SHP77 (cell line): ENCODE measurements around the gene VAMP7.
"Not testable (repeated sequence)": the region's sequence is repeated elsewhere in the genome, so short reads cannot be mapped to it uniquely, and the experiment has no call there.

ENCODE experiments used
- DNase-seq, 2 experiments: peaks; one replicate each; lab custom pipeline; 2025; lab: John Stamatoyannopoulos, UW

Gene VAMP7

DNA sequence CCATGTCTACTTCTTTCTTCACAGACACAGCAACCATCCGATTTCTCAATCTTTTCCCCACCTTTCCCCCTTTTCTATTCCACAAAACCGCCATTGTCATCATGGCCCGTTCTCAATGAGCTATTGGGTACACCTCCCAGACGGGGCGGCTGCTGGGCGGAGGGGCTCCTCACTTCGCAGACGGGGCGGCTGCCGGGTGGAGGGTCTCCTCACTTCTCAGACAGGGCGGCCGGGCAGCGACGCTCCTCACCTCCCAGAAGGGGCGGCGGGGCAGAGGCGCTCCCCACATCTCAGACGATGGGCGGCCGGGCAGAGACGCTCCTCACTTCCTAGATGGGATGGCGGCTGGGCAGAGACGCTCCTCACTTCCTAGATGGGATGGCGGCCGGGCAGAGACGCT is 26.5 kb downstream of the VAMP7 start:
- DNase-seq, result not testable (repeated sequence)

DNA sequence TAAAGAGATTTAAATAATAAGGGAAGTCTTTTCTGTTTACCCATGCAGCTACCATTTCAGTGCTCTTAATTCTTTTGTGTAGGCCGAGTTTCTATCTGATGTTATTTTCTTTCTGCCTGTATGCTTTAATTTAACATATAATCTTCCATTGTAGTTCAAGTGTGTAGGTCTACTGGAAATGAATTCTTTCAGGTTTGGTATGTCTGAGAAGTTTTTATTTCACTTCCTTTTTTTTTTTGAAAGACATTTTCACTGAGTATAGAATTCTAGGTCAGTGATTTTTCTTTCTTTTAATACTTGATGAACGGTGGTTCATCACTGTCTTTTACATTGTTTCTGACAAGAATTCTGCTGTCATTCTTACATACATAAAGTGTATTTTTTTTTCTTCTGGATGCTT is 42.1 kb downstream of the VAMP7 start:
- no peak for DNase-seq

DNA sequence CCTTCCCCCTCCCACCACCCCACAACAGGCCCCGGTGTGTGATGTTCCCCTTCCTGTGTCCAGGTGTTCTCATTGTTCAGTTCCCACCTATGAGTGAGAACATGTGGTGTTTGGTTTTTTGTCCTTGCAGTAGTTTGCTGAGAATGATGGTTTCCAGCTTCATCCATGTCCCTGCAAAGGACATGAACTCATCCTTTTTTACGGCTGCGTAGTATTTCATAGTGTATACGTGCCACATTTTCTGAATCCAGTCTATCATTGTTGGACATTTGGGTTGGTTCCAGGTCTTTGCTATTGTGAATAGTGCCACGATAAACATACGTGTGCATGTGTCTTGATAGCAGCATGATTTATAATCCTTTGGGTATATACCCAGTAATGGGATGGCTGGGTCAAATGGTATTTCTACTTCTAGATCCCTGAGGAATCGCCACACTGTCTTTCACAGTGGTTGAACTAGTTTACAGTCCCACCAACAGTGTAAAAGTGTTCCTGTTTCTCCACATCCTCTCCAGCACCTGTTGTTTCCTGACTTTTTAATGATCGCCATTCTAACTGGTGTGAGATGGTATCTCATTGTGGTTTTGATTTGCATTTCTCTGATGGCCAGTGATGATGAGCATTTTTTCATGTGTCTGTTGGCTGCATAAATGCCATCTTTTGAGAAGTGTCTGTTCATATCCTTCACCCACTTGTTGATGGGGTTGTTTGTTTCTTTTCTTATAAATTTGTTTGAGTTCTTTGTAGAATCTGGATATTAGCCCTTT is 49.9 kb downstream of the VAMP7 start:
- not testable (repeated sequence) for DNase-seq

DNA sequence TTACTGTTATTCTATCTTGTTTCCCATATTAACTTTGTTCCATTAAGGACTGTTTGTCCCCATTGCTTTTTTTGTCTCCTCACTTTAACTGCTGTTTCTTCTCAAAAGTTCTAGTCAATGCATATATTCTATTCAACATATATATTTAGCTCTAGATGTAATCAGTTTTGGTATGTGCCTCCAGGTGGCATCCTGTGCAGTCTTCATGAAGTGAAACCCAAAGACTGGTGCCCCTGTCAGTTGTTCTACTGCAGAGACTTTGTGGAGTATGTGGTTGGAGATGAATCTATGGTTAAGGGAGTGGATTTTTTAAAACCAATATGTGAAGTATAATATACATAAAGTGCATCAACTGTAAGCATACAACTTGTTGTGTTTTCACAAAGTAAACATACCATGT is 57.0 kb downstream of the VAMP7 start:
- no peak for DNase-seq

DNA sequence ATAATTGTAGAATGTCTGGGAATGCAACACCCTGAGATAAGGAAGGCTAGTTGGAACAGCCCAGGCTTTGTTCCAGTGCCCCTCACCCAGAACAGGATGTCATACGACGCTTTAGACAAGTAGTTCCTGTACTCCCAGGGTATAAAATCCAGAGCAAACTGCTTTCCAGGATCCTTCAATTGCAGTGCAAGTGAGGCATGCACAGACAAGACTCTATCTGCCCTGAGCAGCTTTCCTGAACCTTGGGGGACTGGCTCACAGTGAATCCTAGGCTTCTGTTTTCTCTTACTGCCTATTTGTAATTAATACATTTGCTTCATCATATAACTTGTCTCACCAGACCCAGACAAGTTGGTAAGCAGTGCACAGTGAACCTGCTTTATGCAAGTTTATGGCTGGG is 68.0 kb downstream of the VAMP7 start:
- no peak for DNase-seq

DNA sequence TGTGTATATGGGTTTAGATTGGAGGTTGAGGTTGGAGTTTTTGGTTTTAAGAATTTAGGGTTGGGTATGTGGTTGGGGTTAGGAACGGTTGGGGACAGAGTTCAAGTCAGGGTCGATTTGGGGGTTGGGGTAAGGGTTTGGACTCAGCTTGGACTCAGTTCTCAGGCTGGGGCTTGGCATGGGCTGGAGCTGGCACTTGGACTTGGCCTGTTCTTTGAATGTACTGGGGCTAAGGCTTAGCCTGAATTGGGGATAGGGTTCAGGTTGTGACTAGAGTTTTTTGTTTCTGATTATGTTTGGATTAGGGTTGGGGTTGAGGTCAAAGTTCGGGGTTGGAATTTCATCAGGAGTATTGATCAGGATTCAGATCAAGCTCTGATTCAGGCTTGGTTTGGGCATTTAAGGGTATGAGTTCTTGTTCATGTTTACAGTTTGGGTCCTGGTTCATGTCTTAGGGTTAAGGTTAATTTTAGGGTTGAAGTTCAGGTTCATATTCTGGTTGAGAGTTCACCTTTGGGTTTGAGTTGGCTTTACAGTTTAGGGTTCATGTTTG is 70.2 kb downstream of the VAMP7 start:
- DNase-seq, result no peak

DNA sequence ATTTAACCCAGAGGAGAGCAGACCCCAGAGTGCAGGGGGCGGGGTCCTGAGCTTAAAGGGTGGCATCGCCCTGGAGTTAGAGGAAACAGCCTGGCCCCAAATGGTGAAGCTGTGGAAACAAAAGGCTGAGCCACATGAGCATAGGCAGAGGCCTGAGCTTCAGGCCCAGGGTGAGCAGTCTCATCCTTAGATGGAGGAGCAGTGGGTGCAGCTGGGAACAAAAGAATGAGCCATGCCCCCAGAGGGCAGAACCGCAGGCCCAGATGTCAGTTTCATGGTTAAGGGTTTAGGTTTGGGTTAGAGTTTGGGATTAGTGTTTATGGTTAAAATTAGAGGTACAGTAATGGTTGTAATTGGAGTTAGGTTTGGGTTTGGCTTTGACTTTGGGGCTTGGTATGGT is 71.9 kb downstream of the VAMP7 start:
- DNase-seq, result no peak

DNA sequence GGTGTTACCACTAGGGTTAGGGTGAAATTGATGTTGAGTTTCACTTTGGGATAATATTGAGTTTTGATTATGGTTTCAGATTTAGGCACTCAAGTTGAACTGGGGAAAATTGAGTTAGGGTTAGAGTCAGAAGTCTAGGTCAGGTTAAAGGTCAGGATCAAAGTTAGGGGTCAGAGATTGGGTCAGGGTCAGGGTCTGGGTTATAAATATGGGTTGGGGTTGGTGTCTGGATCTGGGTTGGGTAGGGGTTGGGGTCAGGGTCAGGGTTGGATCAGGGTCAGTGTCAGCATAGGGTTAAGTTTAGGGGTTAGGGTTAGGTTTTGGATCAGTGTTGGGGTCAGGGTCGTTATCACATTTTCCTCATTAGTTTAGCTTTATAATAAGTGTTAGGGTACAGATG is 73.6 kb downstream of the VAMP7 start:
- no peak for DNase-seq

DNA sequence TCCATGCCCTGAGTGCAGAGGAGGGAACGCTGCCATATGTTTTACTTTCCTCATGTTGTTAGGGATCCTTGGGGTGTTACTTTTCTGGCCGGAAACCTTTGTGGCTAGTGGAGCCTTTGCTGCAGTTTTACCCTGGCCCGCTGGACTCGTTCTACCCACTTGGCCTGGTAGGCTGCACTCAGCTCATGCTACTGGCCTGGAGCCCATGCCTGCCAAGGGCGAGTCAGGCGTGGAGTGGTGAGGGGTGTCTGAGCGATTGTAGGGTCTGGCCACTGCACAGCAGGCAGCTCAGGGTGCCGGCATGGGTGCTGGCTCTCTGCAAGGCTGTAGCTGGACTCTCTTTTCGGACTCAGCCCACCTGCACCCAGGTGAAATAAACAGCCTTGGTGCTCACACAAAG is 75.0 kb downstream of the VAMP7 start:
- no peak for DNase-seq

DNA sequence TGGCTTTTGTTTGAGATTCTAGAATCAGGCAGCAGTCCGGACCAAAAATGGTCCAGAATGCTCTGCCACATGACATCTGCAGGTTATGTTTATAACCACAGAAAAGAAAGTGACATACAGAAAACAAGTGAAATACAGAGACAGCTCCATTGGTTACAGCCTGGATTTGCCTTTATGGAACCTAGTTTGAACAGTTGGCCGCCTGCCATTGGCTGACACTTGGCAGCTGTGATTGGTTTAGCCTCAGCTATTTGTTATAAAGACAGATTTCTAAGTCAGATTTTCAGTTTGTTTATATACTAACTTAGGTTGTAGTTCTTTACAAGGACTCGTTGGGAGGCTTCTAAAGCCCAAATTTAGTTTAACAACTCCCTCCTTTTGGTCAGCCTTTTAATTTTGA is 75.5 kb downstream of the VAMP7 start:
- no peak for DNase-seq

DNA sequence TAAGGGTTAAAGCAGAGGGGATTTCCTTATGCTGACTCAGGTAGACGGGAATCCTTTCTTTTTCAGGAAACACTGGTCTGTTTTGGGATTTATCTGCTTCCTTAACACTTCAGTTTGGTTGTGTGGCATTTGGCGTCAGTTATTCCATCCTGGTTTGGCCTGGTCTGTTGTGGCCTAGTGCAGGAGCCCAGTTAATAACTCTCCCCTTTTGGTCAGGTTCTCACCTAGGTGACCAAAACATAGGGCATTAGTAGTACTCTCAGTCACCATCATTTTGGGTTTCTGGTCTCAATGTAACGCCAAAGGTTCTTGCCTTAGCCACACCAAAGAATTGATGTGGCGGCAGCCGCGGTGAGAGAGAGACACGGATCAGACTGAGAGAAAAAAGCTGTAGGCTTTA is 76.7 kb downstream of the VAMP7 start:
- no peak for DNase-seq

DNA sequence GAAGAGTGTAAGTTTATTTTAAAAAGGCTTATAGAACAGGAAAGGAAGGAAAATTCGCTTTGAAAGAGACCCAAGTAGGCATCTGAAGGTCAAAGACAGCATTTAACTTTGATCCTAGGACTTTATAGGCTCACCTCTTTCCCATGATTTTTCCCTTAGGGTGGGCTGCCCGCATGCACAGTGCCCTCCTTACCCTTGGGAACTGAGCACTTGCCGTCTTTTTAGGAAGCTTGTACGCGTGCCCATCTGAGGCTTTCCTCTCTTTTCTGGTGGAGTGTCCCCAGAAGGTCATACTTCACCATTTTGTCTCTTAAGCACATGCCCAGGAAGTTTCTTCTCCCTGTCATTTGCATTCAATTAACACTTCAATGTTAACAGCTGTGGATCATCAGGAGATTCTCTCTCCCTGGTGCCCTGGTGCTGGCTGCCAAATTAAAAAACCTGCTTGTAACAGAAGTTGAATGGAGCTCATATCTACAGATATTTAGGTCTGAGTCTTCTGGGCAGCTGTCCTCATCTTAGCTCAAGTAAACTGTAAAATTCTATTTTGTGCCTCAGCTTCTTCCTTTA is 78.0 kb downstream of the VAMP7 start:
- no peak for DNase-seq

DNA sequence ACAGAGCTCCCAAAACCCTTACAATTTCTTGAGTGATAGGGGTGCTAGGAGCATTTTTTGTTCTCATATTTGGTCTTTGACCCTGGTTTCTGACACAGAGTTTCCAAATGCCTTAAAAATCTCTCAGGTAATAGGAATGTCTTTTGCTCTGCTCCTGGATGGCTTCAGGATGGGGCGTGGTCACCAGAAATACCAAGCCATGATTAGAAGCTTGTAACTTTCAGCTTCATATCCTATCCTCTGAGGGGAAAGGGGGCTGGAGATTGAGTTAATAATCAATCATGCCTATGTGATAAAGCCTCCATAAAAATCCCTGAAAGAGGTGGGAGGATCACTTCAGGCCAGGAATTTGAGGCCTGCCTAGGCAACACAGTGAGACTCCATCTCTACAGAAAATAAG is 81.8 kb downstream of the VAMP7 start:
- no peak for DNase-seq

DNA sequence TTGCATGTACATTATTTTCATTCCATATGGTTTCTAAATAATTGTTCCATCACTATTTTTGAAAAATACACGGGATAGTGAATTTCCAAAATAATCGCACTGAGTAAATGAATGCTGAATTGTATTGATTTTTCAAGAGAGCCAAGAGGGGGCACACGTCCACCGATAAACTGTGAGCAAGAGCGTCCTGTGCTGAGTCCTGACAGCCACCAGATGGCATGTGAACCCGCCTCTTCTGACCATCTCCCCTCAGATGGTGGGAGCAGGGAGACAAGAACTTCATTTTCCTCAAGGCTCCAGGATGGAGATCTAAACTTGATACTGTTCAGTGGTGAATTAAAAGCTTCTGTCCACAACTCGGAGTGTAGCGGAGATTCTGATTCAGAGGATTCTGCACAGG is 85.7 kb downstream of the VAMP7 start:
- peak in 1 of 2 experiments; percentile 44 for DNase-seq

DNA sequence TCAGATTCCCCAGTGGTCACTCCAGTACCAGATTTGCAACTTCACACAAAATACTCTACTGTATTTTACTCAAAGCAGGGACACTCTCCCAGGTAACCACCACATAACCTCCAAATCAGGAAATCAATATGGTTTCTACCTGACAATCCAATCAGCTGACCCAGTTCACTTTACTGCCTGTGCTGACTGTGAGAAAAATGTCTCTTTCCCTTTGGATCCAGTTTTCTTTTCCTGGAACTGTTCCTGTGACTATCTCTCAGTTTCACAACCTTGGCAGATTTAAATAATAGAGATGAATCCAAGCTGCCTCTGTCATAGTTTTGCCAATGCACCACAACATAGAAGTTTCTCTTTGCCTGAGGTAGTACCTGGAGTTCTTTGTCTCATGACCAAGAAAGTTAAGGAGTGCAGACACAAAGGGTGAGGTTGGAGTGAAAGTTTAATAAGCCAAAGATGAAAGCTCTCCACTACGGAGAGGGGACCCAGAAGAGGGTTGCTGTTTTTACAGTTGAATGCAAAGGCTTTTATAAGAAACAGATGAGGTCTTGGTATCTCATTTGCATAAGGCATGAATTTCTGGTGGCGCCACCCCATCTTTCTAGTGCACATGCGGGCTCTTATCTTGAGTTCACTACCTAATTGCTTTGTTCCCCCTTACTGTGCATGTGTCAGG is 86.6 kb downstream of the VAMP7 start:
- DNase-seq, result no peak

DNA sequence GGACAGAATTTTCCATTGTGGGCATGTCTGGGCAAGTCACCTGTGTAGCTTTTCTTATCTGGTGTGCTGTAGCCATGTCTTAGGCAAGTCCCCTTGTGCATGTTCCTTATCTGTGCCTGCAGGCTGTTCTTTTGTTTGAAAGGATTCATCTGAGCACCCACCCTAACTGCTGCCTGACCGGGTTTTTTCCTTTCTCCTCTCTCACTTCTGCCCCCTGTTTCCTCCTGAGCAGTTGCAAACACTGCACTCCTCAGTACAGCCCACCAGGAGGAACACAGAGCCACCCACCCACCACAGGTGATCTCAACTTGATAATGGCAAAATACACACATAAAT is 87.1 kb downstream of the VAMP7 start:
- no peak for DNase-seq

DNA sequence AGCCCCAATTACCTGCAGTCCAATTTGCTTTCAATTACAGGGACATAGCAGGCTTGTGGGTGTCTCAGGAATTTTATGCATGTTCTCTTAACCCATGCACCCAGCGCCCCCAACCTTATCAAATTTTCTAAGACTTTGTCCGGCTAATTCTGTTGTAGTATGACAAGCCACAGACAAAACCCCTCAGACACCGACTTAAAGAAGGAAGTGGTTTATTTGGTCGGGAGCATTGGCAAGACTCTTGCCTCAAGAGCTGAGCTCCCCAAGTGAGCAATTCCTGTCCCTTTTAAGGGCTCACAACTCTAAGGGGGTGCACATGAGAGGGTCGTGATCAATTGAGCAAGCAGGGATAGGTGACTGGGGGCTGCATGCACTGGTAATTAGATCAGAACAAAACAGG is 87.6 kb downstream of the VAMP7 start:
- no peak for DNase-seq

DNA sequence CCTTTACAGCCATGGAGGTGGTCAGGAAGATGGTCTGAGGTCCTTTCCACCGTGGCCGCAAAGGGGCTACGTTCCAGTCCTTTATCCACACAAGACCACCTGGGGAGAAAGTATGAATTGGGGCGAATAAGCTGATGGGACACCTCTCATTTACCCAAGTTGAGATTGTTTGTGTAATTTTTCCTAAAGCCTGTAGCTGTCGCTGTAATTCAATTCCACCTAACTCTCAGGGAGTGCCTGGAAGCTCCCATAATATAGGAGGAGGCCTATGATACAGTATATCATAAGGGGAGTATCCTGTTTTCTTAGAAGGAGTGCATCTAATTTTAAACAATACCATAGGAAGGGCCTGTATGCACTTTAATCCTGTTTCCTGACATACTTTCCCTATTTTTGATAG is 90.5 kb downstream of the VAMP7 start:
- not testable (repeated sequence) for DNase-seq

DNA sequence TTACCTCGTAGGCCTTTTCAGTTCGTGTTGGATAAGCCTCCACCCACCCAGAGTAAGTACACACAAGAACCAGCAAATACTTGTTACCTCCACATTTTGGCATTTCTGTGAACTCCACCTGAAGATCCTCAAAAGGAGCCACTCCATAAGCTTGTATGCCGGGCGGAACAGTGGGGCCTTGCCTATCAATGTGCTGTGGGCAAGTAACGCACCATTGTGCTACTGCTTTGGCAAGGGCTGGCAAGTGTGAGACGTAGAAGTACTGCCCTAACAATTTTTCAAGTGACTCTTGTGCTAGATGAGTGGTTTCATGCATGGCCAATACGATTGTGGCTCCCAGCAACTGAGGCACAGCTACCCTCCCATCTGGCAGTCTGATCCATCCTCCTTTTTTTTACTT is 91.1 kb downstream of the VAMP7 start:
- not testable (repeated sequence) for DNase-seq

DNA sequence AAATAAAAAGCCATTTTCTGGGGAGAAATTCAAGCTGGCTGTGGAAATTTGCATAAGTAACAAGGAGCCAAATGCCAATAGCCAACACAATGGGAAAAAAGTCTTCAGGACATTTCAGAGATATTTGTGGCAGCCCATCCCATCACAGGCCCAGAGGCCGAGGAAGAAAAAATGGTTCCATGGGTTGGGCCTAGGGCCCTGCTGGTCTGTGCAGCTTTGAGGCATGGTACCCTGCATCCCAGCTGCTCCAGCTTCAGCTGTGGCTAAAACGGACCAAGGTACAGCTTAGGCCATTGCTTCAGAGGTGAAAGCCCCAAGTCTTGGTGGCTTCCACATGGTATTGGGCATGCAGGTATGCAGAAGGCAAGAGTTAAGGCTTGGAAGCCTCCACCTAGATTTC is 102.2 kb downstream of the VAMP7 start:
- no peak for DNase-seq

DNA sequence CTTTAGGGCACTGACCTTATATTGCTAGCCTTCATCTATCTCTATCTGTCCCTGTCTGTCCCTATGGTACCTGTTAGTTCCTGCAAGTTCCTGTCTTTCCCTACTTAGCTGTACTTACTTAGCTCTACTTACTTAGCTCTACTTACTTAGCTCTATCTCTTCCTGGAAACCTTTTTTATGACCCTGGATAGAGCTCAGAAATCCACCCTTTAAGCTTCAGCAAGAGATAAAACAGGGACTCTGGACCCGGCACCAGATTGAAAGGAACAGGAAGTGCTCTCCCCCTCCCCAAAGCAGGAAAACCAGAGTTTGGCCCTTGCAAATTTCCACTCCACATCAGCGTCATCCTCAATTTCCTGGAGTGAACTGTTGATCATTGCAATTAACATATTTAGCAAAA is 104.1 kb downstream of the VAMP7 start:
- no peak for DNase-seq

DNA sequence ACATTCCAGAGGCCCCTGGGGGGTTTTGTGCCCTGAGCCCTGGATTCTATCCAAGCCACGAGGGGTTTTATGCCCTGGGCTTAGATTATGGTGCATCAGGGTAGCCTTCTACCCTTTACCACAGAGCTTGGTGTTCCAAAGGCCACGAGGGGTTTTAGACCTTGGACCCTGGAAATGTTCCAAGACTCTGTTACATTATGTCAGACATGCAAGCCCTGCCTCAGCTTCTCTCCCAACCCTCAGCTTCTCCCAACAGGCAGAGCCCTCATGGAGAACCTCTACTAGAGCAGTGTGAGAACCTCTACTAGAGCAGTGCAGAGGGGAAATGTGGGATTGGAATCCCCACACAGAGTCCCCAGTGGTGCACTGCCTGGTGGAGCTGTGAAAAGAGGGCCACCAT is 105.8 kb downstream of the VAMP7 start:
- DNase-seq, result not testable (repeated sequence)

DNA sequence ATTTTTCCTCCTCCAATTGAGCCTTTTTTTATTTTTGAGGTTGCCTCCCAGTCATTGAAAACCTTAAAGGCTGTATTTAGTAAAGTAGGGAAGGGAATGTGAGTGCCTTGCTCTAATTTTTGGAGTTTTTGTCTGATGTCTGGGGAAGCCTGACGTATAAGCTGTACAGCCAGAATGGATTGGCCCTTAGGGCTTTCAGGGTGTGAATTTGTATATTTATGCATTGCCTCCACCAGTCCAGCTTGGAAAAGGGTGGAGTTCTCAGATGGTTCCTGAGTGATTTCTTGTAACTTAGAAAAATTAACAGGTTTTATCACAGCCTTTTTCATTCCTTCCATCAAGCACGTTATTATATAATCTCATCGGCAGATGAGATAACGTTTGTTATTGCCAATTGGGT is 107.7 kb downstream of the VAMP7 start:
- DNase-seq, result no peak
